A673 (cell line): Measurements from ENCODE around the gene PRR14L. TPM values are rescaled to one million over a fixed set of nuclear protein-coding genes. Genes with fewer than 3 reads are reported as not detected.

Experiments used
- BruUV-seq: library from RNA; stranded (reverse); fragments of 400-500 nt; replicated peaks from 2 replicates; lab custom pipeline; 2021; lab: Mats Ljungman, UMichigan
- CTCF ChIA-PET: fragments of 300-600 bp; sonication (Branson Sonifier 250); formaldehyde crosslinking; loops from one replicate; lab custom pipeline; 2022; ENCODE audit warnings: antibody characterized with exemption; lab: Charles Lee
- POLR2A ChIA-PET: fragments of 300-600 bp; sonication (Branson Sonifier 250); formaldehyde crosslinking; loops from one replicate; lab custom pipeline; 2022; ENCODE audit warnings: antibody characterized with exemption; ENCODE audit not compliant: low non-redundant PET; lab: Charles Lee
- DNase-seq: peaks from one replicate; pipeline ENCODE4 v3.0.0-alpha.2; 2015; ENCODE audit warnings: low spot score
- H3K27ac ChIP-seq: fragments of 200-600 bp; sonication (generic); 2 replicates; pipeline ENCODE4 v1.5.1; 2016; ENCODE audit warnings: mixed run types, low read depth, mild to moderate bottlenecking, mixed read lengths, antibody characterized with exemption, low read length; ENCODE audit not compliant: poor library complexity, severe bottlenecking
- H3K27me3 ChIP-seq: fragments of 200-600 bp; sonication (generic); replicated peaks from 2 replicates; pipeline ENCODE4 v1.6.1; 2017; ENCODE audit warnings: mixed run types, low read depth, mild to moderate bottlenecking, mixed read lengths, antibody characterized with exemption, low read length; ENCODE audit not compliant: insufficient read depth, poor library complexity
- H3K36me3 ChIP-seq: fragments of 200-600 bp; sonication (generic); 2 replicates; pipeline ENCODE4 v1.6.1; 2016; ENCODE audit warnings: mixed run types, mild to moderate bottlenecking, mixed read lengths, antibody characterized with exemption, low read length; ENCODE audit not compliant: insufficient read depth, poor library complexity, severe bottlenecking
- H3K4me1 ChIP-seq: fragments of 200-600 bp; sonication (generic); 2 replicates; pipeline ENCODE4 v1.6.1; 2017; ENCODE audit warnings: mixed run types, mild to moderate bottlenecking, mixed read lengths, antibody characterized with exemption, low read length; ENCODE audit not compliant: insufficient read depth, poor library complexity, severe bottlenecking
- H3K4me3 ChIP-seq: fragments of 200-600 bp; sonication (generic); 2 replicates; pipeline ENCODE4 v1.5.1; 2016; ENCODE audit warnings: low read depth, mixed run types, mild to moderate bottlenecking, mixed read lengths, low read length; ENCODE audit not compliant: poor library complexity, severe bottlenecking
- H3K9me3 ChIP-seq: fragments of 200-600 bp; sonication (generic); 2 replicates; pipeline ENCODE4 v1.6.1; 2016; ENCODE audit warnings: mixed run types, low read depth, mild to moderate bottlenecking, mixed read lengths, antibody characterized with exemption, low read length; ENCODE audit not compliant: poor library complexity, severe bottlenecking
- EZH2 ChIP-seq: fragments of 200-600 bp; sonication (generic); IDR thresholded peaks from 2 replicates; pipeline ENCODE4 v1.6.1; 2017; ENCODE audit warnings: borderline replicate concordance, low read depth, mild to moderate bottlenecking, mixed read lengths, antibody characterized with exemption, low read length; ENCODE audit not compliant: poor library complexity, severe bottlenecking
- intact Hi-C: fragments of 100-400 bp; cut with micrococcal nuclease; formaldehyde crosslinking; loops from one replicate; pipeline ENCODE4 v1.10.0; 2022; ENCODE audit not compliant: unreplicated experiment
- total RNA-seq: library from RNA; stranded (reverse); gene quantifications from 2 replicates; pipeline ENCODE4 v1.2.3, GENCODE V29; 2021
- TF ChIP-seq, protein P1 (sequence below): fragments of 300-800, 200-600 bp; sonication (generic); conservative IDR thresholded peaks from 2 replicates; pipeline ENCODE4 v1.5.1; 2017; ENCODE audit warnings: low read depth, mild to moderate bottlenecking, antibody characterized with exemption, low read length, moderate library complexity, mixed read lengths

The PRR14L gene
- total RNA-seq, 1 experiment from 2014 or later = 65.4 TPM

DNA sequence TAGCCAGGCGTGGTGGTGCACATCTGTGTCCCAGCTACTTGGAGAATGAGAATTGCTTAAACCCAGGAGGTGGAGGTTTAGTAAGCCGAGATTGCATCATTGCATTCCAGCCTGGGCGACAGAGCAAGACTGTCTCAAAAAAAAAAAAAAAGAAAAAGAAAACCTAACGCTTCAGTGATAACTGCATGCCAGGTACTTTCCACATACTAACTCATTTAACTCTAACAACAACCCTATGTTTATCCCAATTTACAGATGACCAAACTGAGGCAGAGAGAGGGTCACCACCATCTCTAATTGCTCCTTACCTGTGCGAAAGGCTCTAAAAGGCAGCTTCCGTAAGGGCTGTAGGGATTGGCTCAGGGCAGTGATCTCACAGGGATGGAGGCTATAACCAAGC is 99.5 kb downstream of the PRR14L start:
- no peaks in the 10 kb centered on the region for H3K4me1 ChIP-seq
- POLR2A ChIA-PET = interaction anchor here (0.7 kb wide), 1 partner anchor 19 kb away, joined by 3 read pairs; no protein-coding TSS in a partner anchor
- no peak for DNase-seq
- no peak overlapping the region for H3K4me3 ChIP-seq
- H3K27me3 ChIP-seq = no peaks in the 10 kb centered on the region
- H3K36me3 ChIP-seq = peaks cover 6% of the 10 kb centered on the region
- H3K9me3 ChIP-seq = no peaks in the 10 kb centered on the region
- no TSS peak for BruUV-seq
- H3K27ac ChIP-seq = no peak overlapping the region
- TF ChIP-seq EZH2 = no peak
- TF ChIP-seq, protein P1, sequence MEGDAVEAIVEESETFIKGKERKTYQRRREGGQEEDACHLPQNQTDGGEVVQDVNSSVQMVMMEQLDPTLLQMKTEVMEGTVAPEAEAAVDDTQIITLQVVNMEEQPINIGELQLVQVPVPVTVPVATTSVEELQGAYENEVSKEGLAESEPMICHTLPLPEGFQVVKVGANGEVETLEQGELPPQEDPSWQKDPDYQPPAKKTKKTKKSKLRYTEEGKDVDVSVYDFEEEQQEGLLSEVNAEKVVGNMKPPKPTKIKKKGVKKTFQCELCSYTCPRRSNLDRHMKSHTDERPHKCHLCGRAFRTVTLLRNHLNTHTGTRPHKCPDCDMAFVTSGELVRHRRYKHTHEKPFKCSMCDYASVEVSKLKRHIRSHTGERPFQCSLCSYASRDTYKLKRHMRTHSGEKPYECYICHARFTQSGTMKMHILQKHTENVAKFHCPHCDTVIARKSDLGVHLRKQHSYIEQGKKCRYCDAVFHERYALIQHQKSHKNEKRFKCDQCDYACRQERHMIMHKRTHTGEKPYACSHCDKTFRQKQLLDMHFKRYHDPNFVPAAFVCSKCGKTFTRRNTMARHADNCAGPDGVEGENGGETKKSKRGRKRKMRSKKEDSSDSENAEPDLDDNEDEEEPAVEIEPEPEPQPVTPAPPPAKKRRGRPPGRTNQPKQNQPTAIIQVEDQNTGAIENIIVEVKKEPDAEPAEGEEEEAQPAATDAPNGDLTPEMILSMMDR = no peak
- intact Hi-C loops = no loop called here
- CTCF ChIA-PET = interaction anchor here (0.6 to 0.7 kb wide), 2 partner anchors 86 to 320 kb away, joined by 3 to 10 read pairs; no protein-coding TSS in a partner anchor

DNA sequence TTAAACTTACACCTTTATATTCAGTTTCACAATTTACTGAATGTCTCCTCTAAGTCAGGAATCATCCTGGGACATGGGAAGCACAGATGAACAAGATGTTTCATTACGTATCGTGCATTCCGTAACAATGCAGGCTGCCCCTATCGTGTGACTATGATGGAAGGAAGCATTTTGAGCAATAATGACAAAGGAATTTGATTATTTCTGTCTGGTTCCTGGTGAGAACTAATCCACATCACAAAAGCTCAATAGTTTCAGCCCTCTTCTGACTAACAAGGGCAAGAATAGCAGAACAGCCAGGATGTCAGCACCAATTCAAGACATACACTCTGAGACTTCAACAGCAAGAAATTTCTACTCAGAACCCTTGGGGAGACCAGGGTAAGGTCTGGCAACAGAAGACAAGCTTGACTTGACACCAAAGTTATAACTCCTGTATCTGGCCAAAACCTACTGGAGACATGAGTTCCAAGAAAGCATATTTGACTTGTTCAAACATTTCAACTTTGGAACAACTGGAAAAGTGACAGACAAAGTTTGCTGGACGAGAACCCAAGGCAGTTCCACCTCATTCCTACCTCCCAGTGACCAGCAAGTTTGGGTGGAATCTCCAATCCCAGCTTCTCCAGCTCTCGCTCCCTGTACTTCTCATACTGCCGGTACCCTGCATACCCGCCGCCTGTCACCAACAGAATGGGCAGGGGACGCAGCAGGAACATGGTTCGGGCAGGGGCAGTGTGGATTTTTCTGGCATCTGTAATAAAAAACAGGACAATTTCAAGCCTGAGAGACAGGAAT is 102.2 kb downstream of the PRR14L start:
- BruUV-seq = TSS peak; percentile 19
- DNase-seq = no peak
- Histone ChIP-seq H3K4me1 (no peaks in the 10 kb centered on the region), H3K36me3 (peaks cover 6% of the 10 kb centered on the region), H3K9me3 (no peaks in the 10 kb centered on the region), H3K4me3 (no peak overlapping the region), H3K27ac (no peak overlapping the region), H3K27me3 (no peaks in the 10 kb centered on the region)
- intact Hi-C loops = no loop called here
- POLR2A ChIA-PET = no interaction called here
- TF ChIP-seq EZH2 = no peak
- CTCF ChIA-PET = no interaction called here

DNA sequence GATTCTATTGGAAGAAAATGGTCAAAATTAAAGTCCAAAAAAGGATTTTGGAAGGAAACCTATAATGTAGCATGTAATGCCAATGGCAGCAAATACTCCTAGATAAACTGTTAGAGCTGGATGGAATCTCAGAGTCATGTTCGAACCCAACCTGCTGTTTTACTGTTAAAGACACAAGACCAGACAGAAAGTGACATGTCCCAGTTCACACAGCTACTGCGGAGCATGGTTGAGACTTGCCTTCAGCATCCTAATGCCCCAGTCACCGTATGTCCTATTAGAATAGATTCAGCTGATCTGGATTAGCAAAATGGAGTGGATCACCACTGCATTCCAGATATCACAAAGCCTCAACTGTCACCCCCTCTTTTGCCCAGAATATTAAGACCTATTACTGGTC is 102.9 kb downstream of the PRR14L start:
- ChIA-PET CTCF (no interaction called here), POLR2A (no interaction called here)
- no peak for DNase-seq
- Histone ChIP-seq H3K4me3 (no peak overlapping the region), H3K27ac (no peak overlapping the region), H3K27me3 (no peaks in the 10 kb centered on the region), H3K36me3 (peaks cover 6% of the 10 kb centered on the region), H3K4me1 (no peaks in the 10 kb centered on the region), H3K9me3 (no peaks in the 10 kb centered on the region)
- no peak for TF ChIP-seq EZH2
- TF ChIP-seq, protein P1 = no peak
- intact Hi-C loops = no loop called here
- BruUV-seq = no TSS peak
